SK-N-MC (cell line): ENCODE data around the gene PLA1A.

Experiments used
- EZH2 ChIP-seq: fragments of 200-600 bp; sonication (generic); IDR thresholded peaks from one replicate; pipeline ENCODE4 v1.6.1; 2017; ENCODE audit warnings: antibody characterized with exemption
- FOXP2 ChIP-seq: optimal IDR thresholded peaks from 2 replicates; pipeline ENCODE3; 2011; ENCODE audit warnings: mild to moderate bottlenecking, moderate library complexity; ENCODE audit not compliant: insufficient read depth; ENCODE audit errors: extremely low read length, control extremely low read depth
- POLR2AphosphoS5 ChIP-seq: IDR thresholded peaks from 2 replicates; pipeline ENCODE4 v1.6.1; 2012; ENCODE audit warnings: mild to moderate bottlenecking, low read depth, low read length, borderline replicate concordance

DNA sequence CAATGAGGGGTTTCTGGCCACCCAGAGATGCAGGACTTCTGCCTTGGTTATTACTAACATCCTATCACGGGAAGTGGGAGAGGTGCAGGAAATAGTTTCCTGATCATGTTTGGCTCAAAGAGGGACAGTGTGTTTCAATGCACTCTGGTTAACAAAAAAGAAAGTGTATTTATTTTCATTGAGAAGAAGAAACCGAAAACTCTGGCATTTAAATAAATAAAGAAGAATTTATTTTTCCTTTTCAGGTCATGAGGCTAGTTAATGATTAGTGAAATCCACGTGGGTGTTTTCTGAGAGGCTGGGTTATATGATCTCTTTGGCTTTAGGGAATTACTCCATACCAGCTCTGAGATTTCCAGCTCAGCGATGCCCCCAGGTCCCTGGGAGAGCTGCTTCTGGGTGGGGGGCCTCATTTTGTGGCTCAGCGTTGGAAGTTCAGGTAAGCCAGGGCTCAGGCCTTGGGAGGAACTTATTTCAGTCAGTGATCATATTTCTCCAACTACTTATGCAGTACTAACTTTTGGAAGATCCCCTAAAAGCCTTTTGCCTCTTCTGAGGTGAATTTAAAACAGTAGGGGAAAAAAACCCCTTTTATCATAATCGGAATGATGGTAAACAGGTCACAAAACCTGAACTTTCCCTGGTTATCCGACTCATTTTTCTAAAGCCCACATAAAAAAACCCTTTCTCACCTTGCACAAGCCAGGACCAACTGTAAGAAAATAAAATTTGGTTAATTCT is at the start of gene PLA1A:
- TF ChIP-seq EZH2 (no peak), POLR2AphosphoS5 (no peak), FOXP2 (no peak)
